TTC549 (cell line): ENCODE results near the gene KRTAP5-8.
"Not testable (repeated sequence)": the region's sequence is repeated elsewhere in the genome, so short reads cannot be mapped to it uniquely, and the experiment has no call there.

ENCODE experiments used
- FAIRE-seq: peaks from 2 replicates; lab custom pipeline; 2012; peaks lifted over from hg19 to GRCh38; lab: Jason Lieb, UNC

The KRTAP5-8 gene

GRCh38 chr11:71544525-71545214 lies 6.8 kb downstream of the KRTAP5-8 start:
- FAIRE-seq: no peak

- FAIRE-seq: no peak
Observed at GRCh38 chr11:71545405-71545966, 7.7 kb downstream of the KRTAP5-8 start.

GRCh38 chr11:71548120-71548519 lies 10.3 kb downstream of the KRTAP5-8 start, which contains the start of gene KRTAP5-9:
KRTAP5-9 (plus strand) TSS chr11:71548420; CDS start chr11:71548658, 238 bp downstream.
- no peak for FAIRE-seq

- FAIRE-seq: no peak
Observed at GRCh38 chr11:71548716-71549151, 10.9 kb downstream of the KRTAP5-8 start.

GRCh38 chr11:71551711-71552110 lies 13.9 kb downstream of the KRTAP5-8 start:
- no peak for FAIRE-seq

- FAIRE-seq: no peak
Observed at GRCh38 chr11:71554996-71555395, 17.2 kb downstream of the KRTAP5-8 start.

- FAIRE-seq: no peak
Observed at GRCh38 chr11:71555508-71555907, 17.7 kb downstream of the KRTAP5-8 start.

- FAIRE-seq: no peak
Observed at GRCh38 chr11:71556018-71556417, 18.2 kb downstream of the KRTAP5-8 start.

- FAIRE-seq: no peak
Observed at GRCh38 chr11:71557257-71557656, 19.4 kb downstream of the KRTAP5-8 start.

GRCh38 chr11:71558996-71559395 lies 21.2 kb downstream of the KRTAP5-8 start:
- no peak for FAIRE-seq

- FAIRE-seq: no peak
Observed at GRCh38 chr11:71562120-71562519, 24.3 kb downstream of the KRTAP5-8 start.

- no peak for FAIRE-seq
Observed at GRCh38 chr11:71563406-71563805, 25.6 kb downstream of the KRTAP5-8 start.

- no peak for FAIRE-seq
Observed at GRCh38 chr11:71564430-71564829, 26.6 kb downstream of the KRTAP5-8 start.

- no peak for FAIRE-seq
Observed at GRCh38 chr11:71565263-71565662, 27.4 kb downstream of the KRTAP5-8 start, which contains the start of gene KRTAP5-10. KRTAP5-10 (plus strand) TSS chr11:71565563; CDS start chr11:71565588, 25 bp downstream.

GRCh38 chr11:71566081-71566620 lies 28.3 kb downstream of the KRTAP5-8 start:
- no peak for FAIRE-seq

GRCh38 chr11:71566626-71567599 lies 29.1 kb downstream of the KRTAP5-8 start:
- FAIRE-seq: not testable (repeated sequence)

- not testable (repeated sequence) for FAIRE-seq
Observed at GRCh38 chr11:71567633-71568032, 29.8 kb downstream of the KRTAP5-8 start.

GRCh38 chr11:71568704-71569349 lies 31.0 kb downstream of the KRTAP5-8 start:
- FAIRE-seq: no peak

GRCh38 chr11:71571101-71571850 lies 33.5 kb downstream of the KRTAP5-8 start:
- not testable (repeated sequence) for FAIRE-seq

GRCh38 chr11:71572811-71573210 lies 35.0 kb downstream of the KRTAP5-8 start:
- no peak for FAIRE-seq

- no peak for FAIRE-seq
Observed at GRCh38 chr11:71574418-71574817, 36.6 kb downstream of the KRTAP5-8 start.
